CD4-positive, alpha-beta T cell treated with Interleukin-17A for 1 hour (primary cell): ENCODE data around the gene PPP6R1.
"Not testable (repeated sequence)": the region's sequence is repeated elsewhere in the genome, so short reads cannot be mapped to it uniquely, and the experiment has no call there.

Source experiments
- DNase-seq: peaks from one replicate; pipeline ENCODE4 v3.0.0-alpha.2; 2020

PPP6R1 gene

DNA sequence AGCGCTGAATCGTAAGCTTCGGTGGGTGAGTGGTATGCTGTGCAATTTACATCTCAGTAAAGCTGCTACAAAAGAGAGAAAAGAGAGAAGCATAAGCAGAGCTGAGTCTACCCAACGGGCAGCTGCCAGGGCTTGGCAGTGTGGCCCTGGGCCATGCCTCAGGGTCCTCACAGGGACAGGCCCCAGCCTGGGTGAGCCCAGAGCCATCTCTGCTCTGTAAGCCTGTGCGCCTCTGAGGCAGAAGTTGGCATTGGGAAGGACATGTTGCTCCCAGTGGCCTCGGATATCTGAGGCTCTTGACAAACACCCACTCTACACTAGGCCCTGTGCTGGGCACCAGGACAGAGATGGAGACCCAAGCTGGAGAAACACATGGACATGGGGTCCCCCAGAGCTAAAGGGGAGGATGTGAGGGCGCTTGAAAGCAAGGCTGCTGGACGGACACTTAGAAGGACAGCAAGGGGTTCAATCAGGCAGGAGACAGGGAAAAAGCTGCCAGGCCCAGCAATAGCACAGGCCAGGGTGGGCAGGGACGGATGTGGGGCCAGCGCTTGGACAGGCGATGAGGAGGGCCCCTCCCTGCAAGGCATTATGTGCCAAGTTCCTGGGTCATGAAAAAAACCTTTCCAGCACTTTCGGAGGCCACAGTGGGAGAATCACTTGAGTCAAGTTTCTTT is 14.7 kb downstream of the PPP6R1 start:
- DNase-seq, result no peak

DNA sequence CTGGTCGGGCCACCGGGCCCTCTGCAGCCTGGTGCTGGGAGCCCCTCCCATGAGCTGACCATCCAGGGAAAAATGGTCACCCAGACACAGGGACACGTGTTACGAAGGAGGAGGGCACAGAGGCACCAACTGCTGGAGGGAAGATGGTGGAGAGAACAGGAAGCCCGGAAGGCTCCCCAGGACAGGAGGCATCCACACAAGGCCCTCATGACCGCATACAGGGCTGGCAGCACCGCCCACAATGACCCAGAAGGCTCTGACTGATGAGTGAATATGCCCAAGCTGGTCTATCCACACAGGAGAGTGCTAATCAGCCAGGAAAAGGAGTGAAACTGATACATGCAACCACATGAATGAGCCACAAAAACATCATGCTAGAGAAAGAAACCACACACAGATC is 16.3 kb downstream of the PPP6R1 start:
- DNase-seq, result no peak

DNA sequence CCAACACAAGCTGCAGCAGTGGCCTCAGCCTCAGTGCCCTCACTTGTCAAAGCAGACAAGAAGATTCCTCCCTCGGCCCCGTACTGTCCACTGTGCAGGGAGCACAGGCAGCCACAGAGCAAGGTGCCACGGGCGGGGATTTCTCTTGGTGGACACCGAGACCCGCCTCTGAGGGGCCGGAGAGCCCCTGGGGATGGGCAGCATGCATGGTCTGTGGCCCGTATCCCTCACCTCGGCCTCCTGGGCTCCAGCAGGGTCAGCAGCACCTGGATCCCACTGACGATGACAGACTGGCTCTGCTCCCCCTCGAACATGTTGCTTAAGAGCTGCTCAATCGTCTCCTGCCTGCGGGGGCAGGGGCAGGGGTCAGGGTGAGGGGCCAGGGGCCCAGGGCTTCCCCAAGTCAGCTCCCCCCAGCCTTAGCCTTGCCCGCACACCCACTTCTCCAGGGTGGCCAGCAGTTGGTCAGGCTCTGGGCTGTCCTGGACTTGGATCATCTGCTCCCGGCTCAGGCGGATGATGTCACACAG is 16.8 kb downstream of the PPP6R1 start:
- no peak for DNase-seq

DNA sequence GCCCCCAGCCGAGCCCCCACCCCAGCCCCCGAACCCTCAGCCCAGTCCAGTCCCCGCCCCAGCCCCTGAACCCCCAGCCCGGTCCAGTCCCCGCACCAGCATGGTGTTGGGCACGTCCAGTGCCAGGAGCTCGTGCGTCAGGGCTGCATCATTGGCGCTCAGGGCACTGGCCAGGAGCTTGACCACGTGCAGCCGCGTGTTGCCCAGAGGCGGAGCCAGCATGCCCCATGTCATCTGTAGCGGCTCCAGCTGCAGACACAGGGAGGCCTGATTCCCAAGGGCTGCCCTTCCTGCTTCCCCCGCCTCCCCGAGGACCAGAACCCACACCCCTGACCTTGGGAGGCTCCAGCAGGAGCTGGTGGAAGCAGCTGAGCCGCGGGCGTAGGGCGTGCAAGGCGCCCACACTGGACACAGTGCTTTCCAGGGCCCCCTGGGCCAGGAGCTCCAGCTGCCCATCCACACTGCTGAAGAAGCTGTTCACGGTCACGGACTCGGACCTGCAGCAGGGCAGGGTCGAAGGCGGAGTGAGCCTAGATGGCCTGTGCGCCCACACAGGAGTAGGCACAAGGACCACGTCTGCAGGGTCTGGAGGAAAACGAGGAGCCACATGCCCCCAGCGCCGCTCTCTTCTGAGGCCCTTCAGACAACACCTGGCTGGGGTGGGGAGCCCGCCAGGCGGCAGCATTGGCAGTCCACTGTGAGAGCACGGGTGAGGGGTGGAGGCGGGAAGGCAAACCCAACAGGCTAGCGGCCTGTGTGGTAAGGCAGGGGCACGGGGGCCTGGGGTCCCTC is 17.5 kb downstream of the PPP6R1 start:
- DNase-seq, result no peak

DNA sequence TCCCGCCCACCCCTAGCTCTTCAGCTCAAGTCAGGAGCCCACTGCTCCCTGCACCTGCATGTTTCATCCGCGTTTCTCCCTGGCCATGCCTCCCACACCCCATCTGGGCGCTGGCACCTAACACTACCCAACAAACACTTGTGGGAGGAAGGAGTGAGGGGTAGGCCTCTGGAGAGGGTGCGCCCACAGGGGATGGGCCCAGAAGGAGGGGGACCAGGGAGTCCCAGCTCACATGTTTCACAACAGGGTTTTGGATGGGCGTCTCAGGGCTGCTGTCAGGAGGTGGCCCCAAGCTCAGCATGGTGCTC is 18.1 kb downstream of the PPP6R1 start:
- no peak for DNase-seq

DNA sequence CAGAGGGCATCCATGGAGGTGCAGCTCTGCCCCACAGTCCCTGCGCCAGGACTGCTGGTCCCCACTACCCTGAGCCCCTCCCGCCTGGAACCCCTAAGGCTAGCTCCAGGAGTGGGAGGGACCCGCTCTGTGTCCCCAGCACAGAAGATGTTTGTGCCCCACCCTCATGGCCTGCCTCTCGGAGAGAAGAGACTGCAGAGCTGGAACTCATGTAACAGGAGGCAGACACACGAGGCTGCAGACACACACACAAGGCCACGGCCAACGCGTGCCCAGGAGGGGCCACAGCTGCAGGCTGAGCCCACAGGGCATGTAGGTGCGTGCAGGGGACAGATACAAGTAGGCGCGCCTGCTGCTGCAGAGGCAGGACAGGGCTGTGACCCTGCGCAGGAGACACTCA is 19.8 kb downstream of the PPP6R1 start:
- DNase-seq, result no peak

DNA sequence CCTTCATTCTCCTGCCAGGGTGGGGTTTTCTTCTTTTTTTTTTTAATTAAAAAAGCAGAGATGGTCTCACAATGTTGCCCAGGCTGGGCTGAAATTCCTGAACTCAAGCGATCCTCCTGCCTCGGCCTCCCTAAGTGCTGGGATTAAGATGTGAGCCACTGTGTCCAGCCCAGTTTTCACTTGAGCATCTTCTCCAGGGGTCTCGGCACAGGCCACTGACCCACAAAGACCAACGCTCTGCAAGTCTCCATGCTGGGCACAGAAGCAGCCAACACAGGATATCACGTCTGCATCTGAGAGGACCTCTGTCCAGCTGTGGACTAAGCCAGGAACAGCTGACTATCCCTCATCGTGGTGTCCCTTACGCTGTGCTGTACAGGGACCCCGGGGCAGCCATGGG is 20.8 kb downstream of the PPP6R1 start:
- DNase-seq, result no peak

DNA sequence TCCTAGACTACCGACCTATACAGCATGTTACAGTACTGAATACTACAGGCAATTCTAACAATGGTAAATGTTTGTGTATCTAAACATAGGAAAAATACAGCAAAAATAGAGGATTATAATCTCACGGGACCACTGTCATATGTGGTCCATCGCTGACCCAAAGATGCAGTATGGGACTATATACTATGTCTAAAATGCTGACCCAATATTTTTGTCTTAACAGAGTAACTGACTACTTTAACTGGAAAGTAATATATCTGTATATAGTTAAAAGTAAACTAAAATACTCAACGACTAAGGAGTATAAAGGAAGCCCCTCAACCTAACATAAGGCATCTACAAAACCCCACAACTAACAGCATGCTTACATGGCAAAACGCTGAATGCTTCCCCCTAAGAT is 25.8 kb downstream of the PPP6R1 start:
- DNase-seq, result no peak

DNA sequence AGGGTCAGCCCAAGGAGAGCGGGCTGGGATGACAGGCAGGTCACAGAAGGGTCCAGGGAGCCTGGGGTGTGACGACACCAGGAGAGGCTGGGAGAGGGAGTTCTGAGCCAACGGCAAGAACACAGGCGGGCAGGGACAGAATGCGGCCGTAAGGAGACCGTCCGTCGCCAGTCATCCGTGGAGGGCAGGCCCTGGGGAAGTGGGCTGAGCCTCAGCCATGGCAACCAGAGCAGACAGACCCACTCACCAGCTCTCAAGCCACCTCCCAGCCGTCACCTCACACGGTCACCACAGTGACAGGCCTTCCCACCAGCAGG is 26.6 kb downstream of the PPP6R1 start:
- no peak for DNase-seq

DNA sequence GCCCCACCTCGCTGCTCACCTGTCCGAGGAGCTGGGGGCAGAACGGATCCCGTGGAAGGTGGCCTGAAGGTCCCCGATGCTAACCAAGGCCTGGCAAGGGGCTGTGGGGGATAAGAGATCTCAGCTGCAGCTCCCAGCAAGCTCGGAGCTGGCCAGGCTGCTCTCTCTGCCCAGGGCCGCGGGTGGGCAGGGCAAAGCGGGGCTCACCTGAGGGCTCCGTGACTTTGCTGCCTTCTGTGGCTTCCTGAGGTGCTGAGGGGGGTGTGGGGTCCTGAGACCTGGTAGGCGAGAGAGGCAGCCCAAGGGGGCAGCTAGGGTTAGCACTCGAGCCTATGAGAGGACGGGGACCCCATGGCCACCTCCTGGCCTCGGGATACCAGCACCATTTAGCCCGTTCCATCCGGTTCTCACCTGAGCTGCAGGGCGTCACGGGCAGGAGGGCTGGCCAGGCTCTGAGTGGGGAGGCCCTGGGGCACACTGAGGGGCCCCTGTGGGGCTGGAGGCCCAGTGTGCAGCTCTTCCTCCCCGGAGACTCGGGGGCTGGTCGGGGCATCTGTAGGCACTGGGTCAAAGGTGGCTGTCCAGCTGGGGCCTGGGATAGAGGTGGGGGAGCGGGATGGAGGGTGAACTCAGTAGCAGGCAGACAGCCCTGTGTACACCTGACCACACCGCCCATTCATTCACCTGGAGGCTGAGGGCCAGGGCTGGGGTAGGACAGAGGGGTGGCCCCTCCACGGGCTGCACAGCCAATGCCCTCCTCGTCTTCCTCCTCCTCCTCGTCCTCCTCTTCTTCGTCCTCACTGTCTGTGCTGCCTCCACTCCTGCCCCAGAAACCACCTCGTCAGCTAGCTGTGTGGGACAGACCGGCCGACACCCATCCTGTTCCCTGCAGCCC is 27.2 kb downstream of the PPP6R1 start:
- DNase-seq, result no peak

DNA sequence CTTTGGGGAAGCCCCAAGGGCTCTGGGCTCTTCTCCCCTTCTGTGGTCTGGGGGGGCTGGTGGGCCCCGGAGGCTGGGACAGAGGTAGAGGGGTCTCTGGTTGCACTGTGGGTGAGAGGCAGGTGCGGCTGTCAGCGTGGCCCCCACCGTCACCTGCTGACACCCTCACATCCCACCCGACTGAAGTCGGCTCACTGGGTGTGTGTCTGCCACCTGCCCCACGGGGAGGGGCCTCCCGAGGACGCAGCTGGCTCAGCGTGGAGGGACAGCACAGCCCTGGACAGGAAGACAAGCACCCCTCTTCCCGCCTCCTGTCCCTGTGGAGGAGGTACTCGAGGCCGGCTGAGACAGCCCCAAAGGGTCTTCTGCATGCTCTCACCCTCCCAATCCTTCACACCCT is 28.0 kb downstream of the PPP6R1 start:
- no peak for DNase-seq

DNA sequence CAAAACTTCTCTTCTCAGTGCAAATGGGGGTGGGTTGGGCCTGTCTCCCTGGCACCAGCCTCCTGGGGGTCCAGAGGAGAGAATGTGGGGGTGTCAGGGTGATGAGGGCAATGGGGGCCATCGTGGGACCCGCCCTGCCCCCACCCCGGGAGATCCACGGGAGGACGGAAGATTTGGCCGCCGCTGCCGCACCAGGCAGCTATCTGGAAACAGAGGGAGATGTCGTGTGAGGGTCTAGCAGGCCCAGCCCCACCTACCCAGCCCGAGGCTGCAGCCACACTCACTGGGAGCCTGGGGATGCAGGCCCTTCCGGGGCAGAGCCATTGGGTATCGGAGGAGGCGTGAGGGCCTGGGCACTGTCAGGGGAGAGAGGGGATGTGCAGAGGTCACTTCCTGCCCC is 28.5 kb downstream of the PPP6R1 start:
- DNase-seq, result no peak

DNA sequence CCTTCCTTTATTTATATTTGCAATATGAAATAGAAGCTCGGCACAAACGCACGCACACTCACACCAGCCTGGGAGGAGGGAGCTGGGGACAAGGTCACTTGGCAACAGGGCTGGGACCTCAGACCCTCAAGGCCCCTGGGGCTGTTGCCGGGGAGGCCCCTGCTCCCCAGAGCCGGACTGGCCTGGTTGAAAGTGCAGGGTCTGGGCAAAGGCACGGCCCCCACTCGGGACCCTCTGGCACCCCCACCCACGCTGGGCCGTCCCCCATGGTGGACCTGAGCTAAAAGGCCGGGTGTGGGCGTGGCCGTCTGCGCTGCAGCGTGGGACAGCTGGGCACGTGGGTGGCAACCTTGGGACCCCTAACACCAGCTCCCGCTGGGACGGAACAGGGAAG is 29.0 kb downstream of the PPP6R1 start:
- no peak for DNase-seq

DNA sequence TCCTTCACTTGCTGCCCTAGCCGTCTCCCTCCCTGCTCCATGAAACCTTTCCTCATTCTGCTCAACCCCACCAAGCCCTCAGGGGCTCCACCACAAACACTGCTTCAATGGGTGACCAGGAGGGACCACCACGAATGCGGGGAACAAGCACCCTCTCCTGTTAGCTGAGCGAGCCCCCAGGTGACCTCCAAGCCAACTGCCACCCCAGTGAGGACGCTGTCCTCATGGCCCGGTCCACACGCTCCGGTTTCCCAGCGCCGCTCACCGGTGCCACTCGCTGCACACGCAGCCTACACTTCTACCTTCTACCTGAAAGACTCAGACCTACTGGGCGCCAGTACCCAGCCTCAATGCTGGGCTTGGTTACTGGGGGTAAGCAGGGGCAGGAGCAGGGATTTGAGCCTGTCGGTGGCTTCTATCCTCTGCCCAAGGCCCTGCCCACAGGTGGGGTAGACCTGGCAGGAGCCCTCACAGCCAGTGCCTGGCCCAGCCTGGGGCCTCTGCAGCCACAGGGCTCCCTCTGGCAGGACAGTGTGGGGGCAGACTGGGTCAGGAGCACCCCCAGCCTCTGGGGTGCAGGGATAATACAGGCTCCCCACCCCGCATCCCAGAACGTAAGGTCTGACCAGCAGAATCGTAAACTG is 29.6 kb downstream of the PPP6R1 start:
- DNase-seq, result no peak

DNA sequence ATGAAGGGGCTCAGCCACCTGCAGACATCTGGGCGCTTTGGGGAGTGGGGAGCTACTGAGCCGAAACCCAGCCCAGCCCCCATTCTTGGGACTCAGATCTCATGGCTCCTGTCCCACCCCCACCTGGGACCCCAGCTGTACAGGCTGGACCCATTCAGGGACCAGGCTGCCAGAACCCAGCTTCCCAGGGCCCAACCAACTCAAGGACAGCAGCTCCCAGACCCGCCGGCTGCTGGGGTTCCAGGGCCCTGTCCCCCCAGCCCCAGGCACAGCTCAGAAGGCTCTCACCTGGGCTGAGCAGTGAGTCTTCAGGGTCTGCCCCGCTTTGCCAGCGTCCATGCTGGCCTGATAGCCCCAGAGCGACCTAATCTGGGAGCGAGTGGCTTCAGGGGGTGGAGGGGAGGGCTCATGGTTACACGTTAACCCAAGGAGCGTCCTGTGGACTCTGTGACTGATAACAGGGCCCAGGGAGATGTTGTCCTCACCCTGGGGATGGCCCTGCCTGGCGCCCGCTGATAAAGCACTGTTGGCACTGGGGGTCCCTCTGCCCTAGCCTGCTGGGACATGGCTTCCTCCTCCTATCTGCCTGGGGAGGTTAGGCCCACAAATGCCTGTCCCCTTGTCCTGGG is 30.3 kb downstream of the PPP6R1 start, which contains the start of gene TMEM86B:
TMEM86B (minus strand) TSS at position 361 of the 629 bp plus-strand sequence; CDS start at position 339, 22 bp downstream.
- DNase-seq, result no peak

DNA sequence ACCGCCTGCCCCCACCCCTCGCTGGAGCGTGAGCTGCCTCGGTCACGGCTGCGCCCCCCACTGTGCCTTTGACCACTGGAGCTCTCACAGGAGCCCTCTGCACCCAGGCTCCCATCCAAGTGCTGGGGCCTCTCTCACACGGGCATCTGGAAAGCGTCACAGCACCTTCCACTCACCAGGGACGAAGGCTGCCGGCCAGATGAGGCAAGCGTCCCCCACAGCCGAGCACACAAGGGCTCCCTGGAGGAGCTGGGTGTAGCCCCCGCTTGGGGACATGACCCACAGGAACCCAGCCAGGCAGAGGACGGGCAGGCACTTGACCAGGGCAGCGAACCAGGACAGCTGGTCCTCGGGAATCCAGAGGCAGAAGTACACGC is 30.8 kb downstream of the PPP6R1 start:
- DNase-seq, result no peak

DNA sequence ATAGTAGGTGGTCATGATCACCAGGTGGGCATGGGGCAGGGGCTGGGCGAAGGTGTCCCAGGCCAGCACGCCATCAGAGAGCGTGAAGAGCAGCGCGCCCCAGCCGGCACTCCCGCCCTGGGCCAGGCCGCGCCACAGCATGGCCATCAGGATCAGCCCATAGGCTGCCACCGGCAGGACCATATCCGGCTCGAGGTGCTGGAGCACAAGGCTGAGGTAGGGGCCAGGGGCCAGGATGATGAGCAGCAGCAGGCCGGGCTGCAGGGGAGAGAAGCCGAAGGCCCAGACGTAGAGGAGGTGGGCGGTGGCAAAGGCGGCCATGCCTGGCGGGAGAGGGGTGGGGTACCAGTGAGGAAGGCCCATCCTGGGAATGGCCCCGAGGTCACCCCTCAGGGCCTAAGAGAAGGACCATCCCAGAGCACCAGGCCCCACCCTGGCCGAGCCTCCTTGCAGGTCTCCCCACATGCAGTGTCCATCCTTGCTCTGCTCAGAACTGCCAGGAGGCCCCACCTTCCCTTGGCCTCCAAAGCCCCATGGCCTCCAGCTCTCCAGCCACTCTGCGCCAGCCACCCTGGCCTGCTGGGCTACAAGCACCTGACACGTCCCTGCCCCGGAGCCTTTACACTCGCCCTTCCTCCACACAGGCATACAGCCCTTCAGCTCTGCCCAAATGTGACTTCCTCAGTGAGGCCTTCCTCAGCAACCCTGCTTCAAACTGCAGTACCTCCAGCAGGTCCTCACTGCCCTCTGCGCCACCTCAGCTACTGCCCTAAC is 31.4 kb downstream of the PPP6R1 start:
- no peak for DNase-seq

DNA sequence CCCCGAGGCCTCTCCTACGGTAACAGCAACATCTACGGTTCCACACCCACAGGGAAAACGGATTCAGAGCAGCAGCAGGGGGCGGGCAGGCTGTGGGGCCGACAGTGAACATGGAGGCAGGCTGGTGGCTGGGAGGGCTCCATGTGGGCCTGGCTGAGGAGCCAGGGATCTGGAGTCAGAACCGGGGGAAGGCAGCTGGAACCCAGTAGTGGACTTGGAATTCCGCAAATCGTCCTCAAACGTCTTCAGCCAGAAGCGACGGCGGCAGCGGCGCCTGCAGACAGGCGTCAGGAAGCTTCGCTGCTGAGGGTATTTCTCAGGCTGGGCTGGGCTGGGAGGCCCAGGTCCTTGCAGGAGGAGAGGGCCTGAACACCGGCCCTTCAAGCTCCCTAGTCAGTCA is 32.0 kb downstream of the PPP6R1 start:
- no peak for DNase-seq

DNA sequence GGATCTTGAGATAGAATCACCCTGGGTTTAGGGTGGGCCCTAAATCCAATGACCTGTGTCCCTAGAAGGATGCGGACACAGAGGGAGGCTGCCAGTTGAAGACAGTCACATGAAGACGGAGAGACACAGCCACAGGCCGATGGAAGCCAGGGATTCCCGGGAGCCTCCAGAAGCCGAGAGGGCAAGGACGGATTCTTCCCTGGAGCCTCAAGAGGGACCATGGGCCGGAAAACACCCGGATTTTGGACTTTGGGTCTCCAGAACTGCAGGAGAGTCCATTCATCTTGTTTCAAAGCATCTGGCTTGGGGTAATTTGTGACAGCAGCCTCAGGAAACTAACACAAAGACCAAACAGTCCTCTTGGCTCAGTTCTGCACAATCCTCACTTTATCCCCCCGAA is 32.5 kb downstream of the PPP6R1 start:
- no peak for DNase-seq

DNA sequence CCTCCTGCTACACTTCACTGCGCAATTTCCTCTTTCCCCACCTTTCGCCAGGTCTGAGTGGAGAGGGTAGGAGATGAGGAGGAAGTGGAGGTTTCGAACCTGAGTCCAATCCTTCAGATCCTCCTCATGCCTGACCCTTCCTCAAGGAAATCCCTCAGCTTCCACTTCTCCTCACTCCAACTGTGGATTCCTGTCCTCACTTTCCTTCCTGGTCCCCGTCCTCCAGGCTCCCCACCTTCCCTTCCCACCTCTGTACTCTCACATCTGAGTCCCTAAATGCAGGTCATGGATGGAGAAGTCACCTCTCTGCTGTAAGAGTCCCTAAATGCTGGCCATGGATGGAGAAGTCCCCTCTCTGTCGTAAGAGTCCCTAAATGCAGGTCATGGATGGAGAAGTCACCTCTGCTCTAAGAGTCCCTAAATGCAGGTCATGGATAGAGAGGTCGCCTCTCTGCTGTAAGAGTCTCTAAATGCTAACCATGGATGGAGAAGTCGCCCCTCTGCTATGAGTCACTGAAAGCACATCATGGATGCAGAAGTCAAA is 33.3 kb downstream of the PPP6R1 start:
- DNase-seq, result no peak

DNA sequence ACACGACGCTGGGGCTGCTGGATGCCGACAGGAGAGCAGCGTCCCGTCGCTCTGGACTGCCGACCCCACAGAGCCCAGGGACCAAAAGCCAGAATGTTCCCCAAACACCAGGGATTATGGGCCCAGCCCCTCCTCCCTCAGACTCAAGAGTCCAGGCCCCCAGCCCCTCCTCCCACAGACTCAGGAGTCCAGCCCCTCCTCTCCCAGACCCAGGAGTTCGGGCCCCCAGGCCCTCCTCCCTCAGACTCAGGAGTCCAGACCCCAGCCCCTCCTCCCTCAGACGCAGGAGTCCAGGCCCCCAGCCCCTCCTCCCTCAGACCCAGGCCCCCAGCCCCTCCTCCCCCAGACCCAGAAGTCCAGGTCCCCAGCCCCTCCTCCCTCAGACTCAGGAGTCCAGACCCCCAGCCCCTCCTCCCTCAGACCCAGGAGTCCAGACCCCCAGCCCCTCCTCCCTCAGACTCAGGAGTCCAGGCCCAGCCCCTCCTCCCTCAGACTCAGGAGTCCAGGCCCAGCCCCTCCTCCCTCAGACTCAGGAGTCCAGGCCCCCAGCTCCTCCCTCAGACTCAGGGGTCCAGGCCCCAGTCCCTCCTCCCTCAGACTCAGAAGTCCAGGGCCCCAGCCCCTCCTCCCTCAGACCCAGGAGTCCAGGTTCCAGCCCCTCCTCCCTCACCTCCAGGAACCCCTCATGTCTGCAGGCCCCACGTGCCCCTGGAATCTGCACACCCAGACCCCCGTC is 34.0 kb downstream of the PPP6R1 start:
- DNase-seq, result not testable (repeated sequence)
